Measurements from ENCODE around the gene PDSS2.
"Not testable (repeated sequence)": the region's sequence is repeated elsewhere in the genome, so short reads cannot be mapped to it uniquely, and the experiment has no call there.

PDSS2 gene

GRCh38 chr6:107207251-107207873 is 252.0 kb downstream of the PDSS2 start:
- no peak for DNase-seq

- DNase-seq, result no peak
Measured at GRCh38 chr6:107205058-107205998, 254.0 kb downstream of the PDSS2 start.

GRCh38 chr6:107202876-107203468 is 256.4 kb downstream of the PDSS2 start:
- DNase-seq, result no peak

GRCh38 chr6:107198631-107199416 is 260.5 kb downstream of the PDSS2 start:
- no peak for DNase-seq

- DNase-seq, result no peak
Measured at GRCh38 chr6:107196152-107196551, 263.2 kb downstream of the PDSS2 start.

GRCh38 chr6:107194723-107195122 is 264.6 kb downstream of the PDSS2 start:
- DNase-seq, result not testable (repeated sequence)

GRCh38 chr6:107192830-107193229 is 266.5 kb downstream of the PDSS2 start:
- no peak for DNase-seq

GRCh38 chr6:107187630-107188029 is 271.7 kb downstream of the PDSS2 start:
- DNase-seq, result no peak

GRCh38 chr6:107186047-107186446 is 273.3 kb downstream of the PDSS2 start:
- DNase-seq, result no peak

GRCh38 chr6:107185391-107185970 is 273.9 kb downstream of the PDSS2 start:
- DNase-seq, result no peak

- no peak for DNase-seq
Measured at GRCh38 chr6:107184435-107184834, 274.9 kb downstream of the PDSS2 start.

- DNase-seq, result no peak
Measured at GRCh38 chr6:107180099-107180498, 279.3 kb downstream of the PDSS2 start.

GRCh38 chr6:107179004-107179403 is 280.4 kb downstream of the PDSS2 start:
- no peak for DNase-seq

- no peak for DNase-seq
Measured at GRCh38 chr6:107173779-107174178, 285.6 kb downstream of the PDSS2 start.

- DNase-seq, result no peak
Measured at GRCh38 chr6:107171513-107171912, 287.9 kb downstream of the PDSS2 start.

- DNase-seq, result not testable (repeated sequence)
Measured at GRCh38 chr6:107164299-107164698, 295.1 kb downstream of the PDSS2 start.

- no peak for DNase-seq
Measured at GRCh38 chr6:107161521-107161920, 297.8 kb downstream of the PDSS2 start.

- no peak for DNase-seq
Measured at GRCh38 chr6:107156617-107157016, 302.7 kb downstream of the PDSS2 start.

GRCh38 chr6:107154801-107155160 is 304.6 kb downstream of the PDSS2 start:
- DNase-seq, result no peak

GRCh38 chr6:107154131-107154800 is 305.1 kb downstream of the PDSS2 start:
- no peak for DNase-seq

- no peak for DNase-seq
Measured at GRCh38 chr6:107152638-107153430, 306.5 kb downstream of the PDSS2 start.

All from effector CD8-positive, alpha-beta T cell (primary cell).